ENCODE data around the gene WDR47. TPM values are rescaled to one million over a fixed set of nuclear protein-coding genes. Genes with fewer than 3 reads are reported as not detected.

The WDR47 gene
- total RNA-seq, 1 donor from 2014 or later: 17.3 TPM

- Mint-ChIP-seq H3K27ac (no peak overlapping the region), H3K4me3 (no peak overlapping the region), H3K4me1 (peaks cover 20% of the 10 kb centered on the region), H3K36me3 (peaks cover 2% of the 10 kb centered on the region), H3K27me3 (ENCODE audit: insufficient read depth, low read depth) (peaks cover 3% of the 10 kb centered on the region), H3K9me3 (peaks cover 2% of the 10 kb centered on the region)
- Histone ChIP-seq H3K9me3 (ENCODE audit: low read depth) (no peaks in the 10 kb centered on the region), H3K4me2 (no peak overlapping the region), H2AFZ (replicated peaks) (no peak overlapping the region), H4K20me1 (ENCODE audit: low read depth) (no peaks in the 10 kb centered on the region), H3K4me3 (no peak overlapping the region), H3F3A (ENCODE audit: low read depth) (peaks cover 13% of the 10 kb centered on the region), H3K4me1 (peaks cover 9% of the 10 kb centered on the region), H3K27ac (no peak overlapping the region), H3K27me3 (no peaks in the 10 kb centered on the region), H3K79me2 (ENCODE audit: low read depth) (peaks cover 14% of the 10 kb centered on the region), H3K36me3 (no peaks in the 10 kb centered on the region), H3K9ac (no peak overlapping the region)
- TF ChIP-seq CTCF (IDR thresholded peaks at IDR 0.05): no peak
- no peak for TF ChIP-seq EZH2phosphoT487 (IDR thresholded peaks at IDR 0.05)
- TF ChIP-seq EZH2 (IDR thresholded peaks at IDR 0.05): no peak
- DNase-seq (ENCODE audit: low spot score): no peak
Measured at GRCh38 chr1:109078317-109078716, 36.4 kb upstream of the WDR47 start.

GRCh38 chr1:109075531-109076490, 33.9 kb upstream of the WDR47 start, which contains the start of gene TAF13:
Gene TAF13, minus strand, starts transcription at chr1:109076003. Its CDS starts 56 bp downstream, at chr1:109075947.
- Histone ChIP-seq H3K79me2 (ENCODE audit: low read depth) (peaks cover 16% of the 10 kb centered on the region), H3K4me1 (peaks cover 9% of the 10 kb centered on the region), H3K4me2 (peak within 1 kb of the TSS; percentile 89), H3F3A (ENCODE audit: low read depth) (peaks cover 13% of the 10 kb centered on the region), H3K4me3 (peak within 1 kb of the TSS; percentile 80), H3K27ac (peak within 1 kb of the TSS; percentile 76), H3K36me3 (no peaks in the 10 kb centered on the region), H2AFZ (replicated peaks) (peak within 1 kb of the TSS; percentile 82), H3K9ac (peak within 1 kb of the TSS; percentile 69), H3K9me3 (ENCODE audit: low read depth) (no peaks in the 10 kb centered on the region), H4K20me1 (ENCODE audit: low read depth) (no peaks in the 10 kb centered on the region), H3K27me3 (no peaks in the 10 kb centered on the region)
- H3K4me1 Mint-ChIP-seq: peaks cover 16% of the 10 kb centered on the region
- H3K4me3 Mint-ChIP-seq: peak within 1 kb of the TSS; percentile 99
- no peaks in the 10 kb centered on the region for H3K9me3 Mint-ChIP-seq
- H3K27me3 Mint-ChIP-seq (ENCODE audit: insufficient read depth, low read depth): peaks cover 3% of the 10 kb centered on the region
- DNase-seq (ENCODE audit: low spot score): peak; percentile 95
- H3K36me3 Mint-ChIP-seq: peaks cover 7% of the 10 kb centered on the region
- TF ChIP-seq EZH2phosphoT487 (IDR thresholded peaks at IDR 0.05) (no peak), EZH2 (IDR thresholded peaks at IDR 0.05) (peak; percentile 46), CTCF (IDR thresholded peaks at IDR 0.05) (peak; percentile 25)
- peak within 1 kb of the TSS; percentile 98 for H3K27ac Mint-ChIP-seq

DNA sequence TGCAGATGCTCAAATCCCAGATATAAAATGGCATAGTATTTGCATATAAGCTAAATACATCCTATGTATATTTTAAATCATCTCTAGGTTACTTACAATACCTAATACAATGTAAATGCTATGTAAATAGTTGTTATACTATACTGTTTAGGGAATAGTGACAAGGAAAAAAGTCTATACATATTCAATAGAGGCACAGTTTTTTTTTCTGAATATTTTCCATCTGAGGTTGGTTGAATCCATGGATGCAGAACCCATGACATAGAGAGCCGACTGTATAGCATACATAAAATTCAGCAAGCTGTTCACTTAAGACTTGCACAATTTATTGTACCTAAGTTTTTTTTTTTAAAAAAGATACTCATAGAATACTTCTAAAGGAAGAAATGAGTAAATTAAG, 27.4 kb upstream of the WDR47 start:
- Histone ChIP-seq H3K9ac (no peak overlapping the region), H3K79me2 (ENCODE audit: low read depth) (peaks cover 23% of the 10 kb centered on the region), H3K4me1 (no peaks in the 10 kb centered on the region), H3K4me2 (no peak overlapping the region), H3K4me3 (no peak overlapping the region), H2AFZ (replicated peaks) (no peak overlapping the region), H3K36me3 (no peaks in the 10 kb centered on the region), H4K20me1 (ENCODE audit: low read depth) (no peaks in the 10 kb centered on the region), H3K27ac (no peak overlapping the region), H3K9me3 (ENCODE audit: low read depth) (no peaks in the 10 kb centered on the region), H3K27me3 (no peaks in the 10 kb centered on the region), H3F3A (ENCODE audit: low read depth) (no peaks in the 10 kb centered on the region)
- Mint-ChIP-seq H3K9me3 (no peaks in the 10 kb centered on the region), H3K27ac (no peak overlapping the region), H3K4me1 (peaks cover 1% of the 10 kb centered on the region), H3K4me3 (no peak overlapping the region), H3K36me3 (peaks cover 15% of the 10 kb centered on the region), H3K27me3 (ENCODE audit: insufficient read depth, low read depth) (no peaks in the 10 kb centered on the region)
- TF ChIP-seq EZH2 (IDR thresholded peaks at IDR 0.05): no peak
- no peak for TF ChIP-seq CTCF (IDR thresholded peaks at IDR 0.05)
- no peak for TF ChIP-seq EZH2phosphoT487 (IDR thresholded peaks at IDR 0.05)
- no peak for DNase-seq (ENCODE audit: low spot score)

Data from neural progenitor cell (in vitro differentiated cells).